Stimulated activated CD8-positive, alpha-beta memory T cell treated with anti-CD3 and anti-CD28 coated beads, Interleukin-2, amount 100 ng/mL, for 48 hours (primary cell): Measurements from ENCODE around the gene UST.
"Not testable (repeated sequence)": the region's sequence is repeated elsewhere in the genome, so short reads cannot be mapped to it uniquely, and the experiment has no call there.

Experiments
- DNase-seq, 2 donors: peaks; one replicate each; pipeline ENCODE4 v3.0.0-alpha.2; 2020; ENCODE audit warnings: low read depth in 2 of 2

The UST gene

DNA sequence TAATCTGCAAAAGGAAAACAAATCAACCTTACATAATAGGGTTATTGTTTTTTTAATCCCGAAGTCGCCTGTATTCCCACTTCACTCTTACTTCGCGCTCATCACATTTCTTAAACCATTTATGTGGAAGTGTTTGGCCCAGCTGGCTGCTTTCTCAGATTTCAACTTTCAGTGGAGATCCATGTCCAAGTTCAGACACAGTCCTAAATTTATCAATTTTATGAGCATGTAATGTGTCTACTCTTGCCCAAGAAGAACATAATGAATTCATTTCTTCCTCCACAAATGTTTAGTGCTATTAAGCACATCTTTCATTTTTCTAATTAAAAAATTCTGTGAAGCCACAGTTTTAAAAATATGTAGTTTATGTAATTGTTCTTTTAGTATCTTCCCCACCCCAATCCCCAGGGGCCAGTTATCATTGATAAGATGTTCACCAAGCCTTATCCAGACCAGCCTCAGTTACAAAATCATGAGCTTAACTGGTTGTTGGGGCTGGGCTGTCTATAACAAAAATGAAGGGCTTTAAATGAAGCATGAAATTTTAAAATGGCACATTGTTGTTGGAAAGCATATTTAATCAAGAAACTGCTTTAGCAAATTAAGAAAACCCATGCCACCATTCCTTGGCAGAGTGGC is 151.7 kb downstream of the UST start:
- no peak for DNase-seq

DNA sequence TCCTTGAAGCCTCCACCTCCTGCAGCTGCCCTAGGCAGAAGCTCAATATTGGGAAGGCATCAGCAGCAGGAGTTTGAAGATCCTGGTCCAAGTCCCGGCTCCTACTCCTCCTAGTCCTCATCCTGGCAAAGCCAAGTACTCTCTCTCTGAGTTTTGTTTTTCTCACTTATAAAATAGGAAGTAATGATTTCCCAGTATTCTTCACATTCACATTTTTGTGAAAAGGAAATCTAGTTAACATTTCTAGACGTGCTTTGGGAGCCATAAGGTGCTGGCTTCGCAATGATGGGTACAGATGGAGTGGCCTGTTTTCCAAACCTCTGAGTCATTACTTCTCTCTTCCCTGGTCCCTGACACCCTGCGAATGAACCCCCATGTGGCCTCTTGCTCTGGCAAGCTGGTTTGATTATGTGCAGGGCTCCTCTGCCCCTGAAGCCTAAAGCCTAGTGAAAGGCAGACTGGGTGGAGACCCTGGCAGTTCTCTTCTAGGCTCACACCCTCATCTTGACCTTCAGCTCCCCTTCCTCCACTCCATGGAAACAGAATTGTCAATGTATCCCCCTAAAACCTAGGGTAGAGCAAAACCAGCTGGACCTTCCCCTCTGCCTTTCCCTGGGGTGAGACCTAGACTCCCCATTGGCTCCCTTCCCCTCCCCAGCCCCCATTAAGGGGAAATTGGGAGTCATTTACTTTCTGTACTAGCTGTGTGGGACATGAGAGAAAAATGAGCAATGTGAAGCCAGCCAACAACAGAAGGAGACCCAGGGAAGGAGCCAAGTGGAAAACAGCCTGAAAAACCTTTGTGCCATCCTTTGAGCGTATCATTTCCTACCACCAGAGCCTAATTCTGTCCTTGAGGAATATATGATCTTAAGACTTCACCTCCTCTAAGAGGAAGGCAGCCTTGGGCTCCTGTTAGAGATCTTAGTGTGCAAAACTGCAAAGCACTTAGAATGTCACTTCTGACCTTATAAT is 158.4 kb downstream of the UST start:
- DNase-seq, result no peak

DNA sequence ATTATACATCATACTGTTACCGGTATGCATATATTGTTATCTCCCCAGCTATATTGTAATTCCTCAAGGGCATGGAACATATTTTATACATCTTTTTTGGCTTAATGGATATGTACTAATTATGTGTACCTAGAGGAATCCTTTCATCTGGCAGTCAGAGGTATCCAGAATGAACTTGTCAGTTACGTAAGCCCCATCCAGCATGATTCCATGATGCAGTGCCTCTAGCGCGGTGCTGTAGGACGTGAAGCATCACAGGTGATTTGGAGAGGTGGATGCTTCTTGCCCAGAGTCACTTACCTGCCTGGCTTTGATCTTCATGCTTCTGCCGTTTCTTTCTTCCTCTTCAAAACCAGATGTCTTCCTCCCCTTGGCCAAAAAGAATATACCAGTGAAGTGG is 159.1 kb downstream of the UST start:
- no peak for DNase-seq

DNA sequence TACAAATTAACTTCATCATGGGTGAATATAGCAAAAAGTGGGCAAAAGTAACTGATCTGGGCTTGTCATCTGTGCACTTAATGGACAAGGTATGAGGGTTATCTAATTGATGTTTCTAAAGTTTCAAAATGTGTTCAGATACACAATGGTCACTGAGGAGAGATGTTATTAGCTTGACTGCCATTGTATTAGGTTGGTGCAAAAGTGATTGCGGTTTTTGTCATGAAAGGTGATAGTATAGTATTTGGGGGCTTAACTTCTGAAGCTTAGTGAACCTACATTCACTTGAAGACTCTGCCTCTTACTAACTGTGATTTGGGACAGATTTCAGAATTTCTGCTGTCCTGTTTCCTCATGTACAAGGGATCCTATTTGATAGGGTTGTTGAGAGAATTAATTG is 159.6 kb downstream of the UST start:
- DNase-seq, result no peak

DNA sequence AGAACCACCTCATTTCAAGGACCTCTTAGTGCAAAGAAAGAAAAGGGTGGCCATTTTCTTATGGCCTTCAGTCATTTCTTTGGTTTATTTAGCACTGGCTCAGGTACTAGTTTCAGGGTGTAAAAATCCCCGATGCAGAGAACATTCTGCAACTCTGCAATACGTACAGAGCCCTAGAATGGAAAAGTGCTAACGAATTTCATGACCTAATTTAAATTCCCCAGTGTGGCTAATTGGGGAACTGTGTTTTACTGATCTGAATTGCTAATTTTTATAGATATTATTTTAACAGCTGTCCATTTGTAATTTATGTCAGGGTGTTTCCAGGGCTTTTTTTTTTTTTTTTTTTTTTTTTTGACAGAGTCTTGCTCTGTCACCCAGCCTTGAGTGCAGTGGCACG is 160.7 kb downstream of the UST start:
- DNase-seq, result no peak

DNA sequence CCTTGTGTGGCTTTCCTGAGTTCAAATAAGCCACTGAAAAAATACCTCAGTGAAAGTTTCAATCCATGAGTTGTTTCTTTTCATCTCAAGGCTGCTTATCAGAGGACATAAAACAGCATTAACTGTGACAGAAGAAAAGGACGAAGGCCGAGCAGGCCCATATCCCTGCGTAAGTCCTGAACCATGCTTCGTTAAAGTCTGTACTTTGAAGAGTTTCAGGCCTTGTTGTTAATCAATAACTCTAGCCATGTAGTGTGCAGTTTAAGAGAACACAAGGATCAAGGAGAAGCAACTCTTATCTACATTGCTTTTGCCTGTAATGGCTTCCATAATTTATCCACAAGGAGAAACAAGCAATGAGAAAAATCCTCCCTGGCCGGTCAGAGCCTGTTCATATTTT is 165.4 kb downstream of the UST start:
- DNase-seq, result no peak

DNA sequence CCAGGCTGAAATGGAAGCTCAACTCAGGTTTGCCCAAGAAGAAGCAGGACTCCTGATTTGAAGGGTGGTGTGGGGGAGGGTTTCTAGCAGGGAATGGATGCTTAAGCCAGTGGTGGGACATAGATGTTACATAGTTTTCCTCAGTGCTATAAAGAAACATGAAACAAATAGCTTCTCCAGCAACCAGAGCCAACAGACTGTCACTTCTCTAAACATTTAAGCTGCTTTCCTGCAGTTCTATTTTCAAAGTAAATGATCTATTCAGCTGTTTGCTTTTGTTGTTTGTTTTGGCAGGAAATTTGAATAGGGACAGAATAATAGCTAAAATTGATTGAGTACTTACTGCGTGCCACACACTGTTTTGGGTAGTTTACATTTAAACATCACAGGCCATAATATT is 169.0 kb downstream of the UST start:
- DNase-seq, result no peak

DNA sequence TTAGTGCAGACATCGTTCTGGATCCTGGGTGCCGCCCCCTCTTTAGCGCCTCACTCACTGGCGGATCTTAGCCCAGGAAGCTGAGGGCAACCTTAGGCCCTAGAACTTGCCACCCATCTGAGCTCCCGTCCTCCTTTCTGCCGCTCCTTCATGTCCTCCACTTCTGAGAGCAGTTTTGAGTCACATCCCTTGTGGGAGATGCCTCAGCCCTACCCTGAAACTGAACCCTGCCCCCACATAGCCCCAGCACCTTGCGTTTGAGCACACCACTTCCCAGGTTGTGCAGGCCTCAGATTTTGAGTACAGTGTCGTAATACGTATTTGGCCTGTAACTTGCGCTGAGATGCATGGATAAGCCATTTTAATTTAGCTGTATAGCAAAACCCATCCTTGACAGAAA is 169.7 kb downstream of the UST start:
- DNase-seq, result not testable (repeated sequence)

DNA sequence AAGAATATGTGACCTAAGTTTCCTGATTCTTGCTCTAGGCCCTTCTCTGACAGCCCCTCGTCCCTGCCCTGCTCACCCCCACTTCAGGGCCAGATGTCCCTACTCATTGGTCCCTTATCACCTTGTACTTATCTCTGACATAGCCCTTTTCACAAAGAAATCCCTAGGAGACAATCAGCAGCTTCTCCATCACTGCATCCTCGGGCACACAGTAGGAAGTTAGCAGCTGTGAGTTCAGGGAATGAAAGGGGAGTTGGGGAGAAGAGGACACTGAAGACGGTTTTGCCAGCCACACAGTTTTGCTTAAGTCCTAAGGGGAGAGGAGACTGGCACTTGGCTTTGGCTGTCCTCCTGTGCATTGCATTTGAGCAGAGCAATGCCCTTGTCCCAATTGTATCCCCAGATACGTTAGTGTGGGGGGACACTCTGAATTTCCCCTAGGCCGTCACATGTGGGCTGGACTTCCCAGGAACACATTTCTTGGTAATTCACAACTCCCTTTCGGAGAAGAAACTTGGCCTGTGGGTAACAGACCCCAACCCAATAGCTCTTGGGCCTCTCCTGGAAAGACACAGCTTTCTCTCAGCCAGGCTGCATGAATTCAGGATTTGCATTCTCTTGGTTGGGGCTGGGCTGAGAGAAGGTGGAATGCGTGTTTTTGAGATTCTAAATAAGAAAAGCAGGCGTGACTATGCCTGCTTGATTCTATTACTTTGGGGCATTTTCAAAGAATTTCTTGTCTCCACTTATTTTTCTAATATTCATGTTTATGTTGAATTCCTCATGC is 177.6 kb downstream of the UST start:
- DNase-seq, result no peak

DNA sequence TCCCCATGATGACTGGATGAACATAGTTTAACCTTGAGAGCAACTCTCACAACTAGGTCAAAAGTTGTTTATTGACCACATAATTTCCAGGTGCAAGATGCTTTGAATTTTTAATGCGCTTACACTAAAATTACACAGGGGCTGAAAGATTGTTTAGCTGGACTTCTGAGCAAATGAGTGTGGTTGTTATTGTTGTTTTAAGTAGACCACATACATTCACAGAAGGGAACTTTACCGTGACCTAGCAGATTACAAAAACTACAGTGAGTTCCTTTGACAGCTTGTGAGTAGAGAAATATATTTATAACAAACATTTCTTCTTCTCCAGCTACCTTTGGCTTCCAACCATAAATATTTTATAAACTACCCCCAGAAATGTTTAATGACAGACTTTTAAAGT is 178.9 kb downstream of the UST start:
- no peak for DNase-seq

DNA sequence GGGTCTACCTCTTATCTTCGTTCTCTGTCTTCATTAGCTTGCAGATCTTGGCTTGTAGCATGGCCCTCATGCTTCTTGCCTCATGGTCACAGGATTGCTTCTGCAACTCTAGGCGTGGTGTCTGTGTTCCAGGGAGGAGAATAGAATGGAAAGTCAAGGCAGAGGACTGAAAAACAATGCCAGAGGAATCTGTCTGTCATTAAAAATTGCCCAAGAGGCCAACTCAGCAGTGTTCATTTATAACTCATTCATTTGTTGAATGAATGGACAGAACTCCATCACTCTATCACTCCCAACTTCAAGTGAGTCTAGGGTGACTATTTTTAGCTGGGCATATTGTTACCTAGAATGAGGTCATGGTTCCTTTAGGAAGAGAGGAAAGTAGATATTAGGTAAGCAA is 179.6 kb downstream of the UST start:
- no peak for DNase-seq

DNA sequence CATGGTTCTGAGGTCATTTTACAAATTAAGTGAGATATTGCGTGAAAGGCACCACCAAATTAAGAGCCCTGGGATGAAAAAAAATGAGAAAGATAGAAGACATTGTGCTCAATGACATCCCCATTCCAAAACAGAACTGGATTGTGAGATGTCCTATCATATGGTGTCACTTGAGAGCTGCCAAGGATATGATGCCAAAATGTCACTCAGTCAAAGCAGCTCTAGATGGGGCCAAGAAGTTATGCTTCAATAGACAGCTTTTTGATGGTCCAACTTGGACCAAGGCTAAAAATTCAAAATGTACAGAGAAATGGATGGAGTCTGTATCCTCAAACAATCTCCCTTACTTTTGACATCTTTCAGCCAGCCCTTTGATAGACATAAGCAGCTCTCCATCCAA is 180.8 kb downstream of the UST start:
- DNase-seq, result no peak

DNA sequence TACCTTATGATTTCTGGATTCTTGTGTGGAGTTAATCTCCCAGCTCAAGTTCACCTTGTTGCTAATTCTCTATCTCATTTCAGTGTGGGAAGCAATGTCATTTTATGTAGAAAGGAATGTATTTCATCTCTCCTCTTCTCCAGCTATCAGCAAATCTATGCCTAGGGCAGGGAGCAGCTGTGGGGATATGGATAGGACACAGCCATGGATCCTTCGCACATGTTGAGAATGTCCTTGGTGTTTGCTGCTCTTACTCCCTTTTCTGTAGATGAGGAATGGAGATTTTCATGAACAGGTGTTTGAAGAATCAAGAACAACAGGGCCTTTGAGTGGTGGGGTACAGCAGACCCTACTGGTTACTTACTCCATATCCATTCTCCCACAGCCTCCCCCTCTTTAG is 182.0 kb downstream of the UST start:
- no peak for DNase-seq

DNA sequence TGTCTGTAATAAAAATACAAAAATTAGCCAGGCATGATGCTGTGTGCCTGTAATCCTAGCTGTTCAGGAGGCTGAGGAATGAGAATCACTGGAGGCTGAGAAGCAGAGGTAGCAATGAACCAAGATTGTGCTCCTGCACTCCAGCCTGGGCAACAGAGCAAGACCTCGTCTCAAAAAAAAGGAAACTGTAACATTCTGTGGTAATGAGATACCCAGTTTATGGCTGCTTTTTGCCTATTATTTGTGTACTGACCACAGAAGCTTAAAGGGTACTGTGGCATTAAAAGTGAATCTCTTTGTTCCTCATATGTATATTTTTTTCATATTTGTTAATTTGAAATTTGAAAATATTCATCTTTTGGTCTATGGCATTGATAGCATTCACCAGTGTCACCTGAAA is 185.4 kb downstream of the UST start:
- DNase-seq, result no peak

DNA sequence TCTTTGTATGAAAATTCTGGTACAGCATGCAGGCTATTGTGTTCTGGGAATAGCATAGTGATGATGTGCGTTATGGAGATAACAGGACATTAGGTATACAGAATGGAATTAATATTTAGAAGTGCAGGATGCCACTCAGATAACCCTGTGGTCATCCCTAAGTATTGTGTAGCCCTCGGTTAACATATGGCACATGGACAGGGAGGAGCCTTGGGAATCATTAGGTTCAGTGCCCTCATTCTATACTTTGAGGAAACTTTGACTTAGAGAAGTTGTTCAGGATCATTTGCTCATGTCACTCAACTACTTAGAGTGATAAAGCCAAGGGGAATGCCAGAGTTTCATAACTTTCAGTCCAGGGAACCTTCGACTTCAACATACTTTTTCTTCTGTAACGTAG is 185.9 kb downstream of the UST start:
- no peak for DNase-seq

DNA sequence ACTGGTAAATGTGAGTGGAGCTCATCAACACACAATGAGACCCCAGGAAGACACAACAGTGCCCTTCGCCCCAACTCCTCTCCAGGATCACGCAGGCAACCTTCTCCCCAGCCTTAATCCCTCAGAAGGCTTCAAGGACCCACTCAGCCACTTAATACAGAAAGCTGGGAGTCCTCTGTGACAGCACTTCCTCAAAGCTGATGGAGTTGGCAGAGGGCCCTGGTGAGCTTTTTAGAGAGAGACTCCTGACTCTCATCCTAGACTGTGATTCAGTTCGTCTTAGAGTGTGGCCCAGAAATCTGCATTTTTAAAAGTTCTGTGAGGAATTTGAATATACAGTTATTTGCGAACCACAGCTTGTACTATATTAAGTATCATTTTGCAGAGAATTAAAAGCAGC is 187.7 kb downstream of the UST start:
- no peak for DNase-seq

DNA sequence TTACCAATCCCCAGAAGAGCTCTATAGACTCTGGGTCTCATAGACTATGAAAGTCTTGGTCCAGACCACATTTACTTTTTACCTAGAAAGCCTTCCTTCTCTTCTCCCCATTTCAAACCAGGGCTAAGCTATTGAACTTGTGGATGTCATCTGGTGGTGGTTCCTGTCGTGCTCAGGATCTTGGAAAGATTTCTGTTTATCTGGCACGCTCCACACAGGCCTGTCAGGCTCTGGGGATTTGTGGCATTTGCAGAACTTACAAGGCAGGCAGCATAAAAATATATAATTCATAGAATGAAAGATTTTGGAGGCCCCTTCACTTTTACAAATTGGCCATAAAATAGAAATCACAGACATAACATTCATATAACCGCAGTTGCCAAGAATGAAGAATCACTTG is 188.1 kb downstream of the UST start:
- DNase-seq, result no peak

DNA sequence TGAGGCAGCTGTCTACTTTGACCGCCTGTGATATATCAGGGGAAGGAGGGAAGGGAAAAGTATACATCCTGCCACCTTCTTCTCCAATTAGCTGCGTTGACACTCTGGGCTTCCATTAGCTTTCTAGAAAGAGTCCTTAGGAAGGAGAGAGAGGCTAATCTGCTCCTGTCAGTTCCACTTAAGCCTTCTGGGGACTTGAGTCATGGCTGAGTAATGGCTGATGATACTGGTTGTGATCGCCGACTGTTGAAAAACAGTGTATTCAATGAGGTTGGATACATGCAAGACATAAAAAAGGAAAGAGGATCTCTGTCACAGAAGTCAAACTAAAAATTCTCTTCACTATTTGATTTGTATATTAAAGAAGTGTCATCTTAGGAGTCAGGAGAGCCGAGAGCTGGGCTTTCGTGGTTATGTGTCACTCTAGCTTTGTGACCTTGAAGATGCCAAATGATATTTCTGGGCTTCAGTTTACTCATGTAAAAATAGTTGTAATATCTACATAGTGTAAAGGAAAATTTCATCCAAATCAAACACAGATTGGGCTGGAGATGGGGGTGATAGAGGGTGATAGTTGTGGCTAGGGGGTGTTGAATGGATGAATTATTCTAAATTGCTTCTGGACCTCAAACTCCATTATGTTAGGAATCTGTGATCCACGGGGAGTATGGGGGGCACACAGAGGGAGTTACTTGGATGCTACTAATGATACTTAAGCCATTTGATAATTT is 189.0 kb downstream of the UST start:
- no peak for DNase-seq

DNA sequence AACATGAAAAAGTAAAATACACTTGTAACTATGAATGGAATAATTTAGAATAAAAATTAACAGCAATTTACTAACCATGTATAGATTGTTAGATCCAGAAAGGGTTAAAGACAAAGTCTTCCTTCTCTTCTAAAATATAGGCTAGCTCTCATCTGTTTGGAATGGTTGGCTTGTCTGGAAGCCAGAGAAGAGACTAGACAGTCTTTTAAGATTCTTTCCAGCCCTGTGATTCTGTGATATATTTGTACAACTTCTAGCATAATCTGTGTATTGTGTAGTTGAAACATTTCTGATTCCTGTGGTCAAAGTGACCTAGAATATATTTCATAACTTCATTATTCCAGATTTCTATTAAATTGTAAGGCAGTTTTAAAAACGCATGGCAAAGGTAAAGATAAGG is 196.6 kb downstream of the UST start:
- no peak for DNase-seq

DNA sequence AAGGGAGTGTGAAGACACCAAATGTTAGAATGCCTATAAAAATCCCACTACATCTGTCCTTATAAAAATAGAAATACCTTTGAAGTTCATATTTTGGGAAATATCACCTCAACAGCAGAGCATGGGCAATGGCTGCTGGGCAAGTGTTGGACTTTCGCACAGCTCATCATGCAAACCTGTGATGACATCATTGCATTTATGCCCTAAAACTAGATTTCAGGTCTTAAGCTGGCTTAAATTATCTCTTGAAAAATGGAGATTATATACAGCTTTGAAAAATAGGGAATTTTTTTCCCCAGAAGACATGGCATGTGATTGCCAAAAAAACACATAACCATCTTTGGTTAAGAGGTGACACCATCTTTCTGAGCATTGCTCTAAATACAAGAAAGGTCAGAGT is 197.8 kb downstream of the UST start:
- DNase-seq, result no peak

DNA sequence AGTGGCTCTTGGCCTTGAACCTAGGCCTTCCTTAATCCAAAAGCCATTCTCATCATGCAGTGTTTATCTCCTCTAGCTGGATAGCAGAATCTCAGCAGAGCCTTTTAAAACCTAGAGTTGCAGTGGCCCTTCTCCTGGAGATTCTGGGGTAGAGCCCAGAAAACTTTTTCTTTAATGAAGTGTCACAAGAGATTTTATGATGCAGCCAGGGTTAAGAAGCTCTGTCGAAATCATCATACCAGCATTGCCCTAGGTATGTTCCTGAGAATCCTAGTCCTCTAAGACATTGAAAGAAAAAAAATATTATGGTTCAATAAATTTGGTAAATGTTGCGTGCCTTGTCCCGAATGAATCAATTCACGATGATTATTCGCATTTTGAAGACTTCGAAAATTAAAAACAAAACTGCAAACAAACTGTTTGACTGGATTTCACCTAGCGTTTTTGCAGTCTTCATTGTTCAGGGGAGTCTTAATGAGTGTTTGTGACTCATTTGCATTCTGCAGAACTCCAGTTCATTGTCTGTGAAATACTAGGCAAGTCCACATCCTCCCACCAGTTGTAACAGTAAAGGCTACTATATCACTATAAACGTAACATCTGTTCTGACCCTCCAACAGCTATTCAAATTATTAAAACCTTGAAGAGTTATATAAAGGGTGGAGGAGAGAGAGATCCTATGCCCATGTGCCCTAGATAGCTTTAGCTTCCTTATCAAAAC is 198.6 kb downstream of the UST start:
- no peak for DNase-seq
